Cardiac septum (tissue), 1 donor: ENCODE measurements around the gene RPP25L. TPM values are rescaled to one million over a fixed set of nuclear protein-coding genes. Genes with fewer than 3 reads are reported as not detected.

Experiments
- DNase-seq: peaks from one replicate; pipeline ENCODE4 v3.0.0-alpha.2; 2020; ENCODE audit warnings: low spot score
- intact Hi-C: fragments of 100-400 bp; cut with DNase I; formaldehyde crosslinking; loops from one replicate; pipeline ENCODE4 v1.14.0; 2022
- total RNA-seq: library from RNA; stranded (reverse); fragmentation: NEBNext Ultra II Directional; extraction: Animal tissue kit (Norgen Biotek cat#: 25700); gene quantifications from one replicate; pipeline ENCODE4 v1.2.1, GENCODE V29; 2021
- donor health status: DM: no; HTN: no; CAD: no.

The RPP25L gene
- total RNA-seq, 1 donor from 2014 or later, result 39.4 TPM

- intact Hi-C loops, result no loop called here
- no peak for DNase-seq
Observed at GRCh38 chr9:34575241-34575640, 36.7 kb downstream of the RPP25L start.

- intact Hi-C loops, result no loop called here
- no peak for DNase-seq
Observed at GRCh38 chr9:34574571-34574970, 37.3 kb downstream of the RPP25L start.

GRCh38 chr9:34573599-34574325, 38.1 kb downstream of the RPP25L start:
- intact Hi-C loops, result no loop called here
- no peak for DNase-seq

GRCh38 chr9:34572628-34573027, 39.3 kb downstream of the RPP25L start:
- intact Hi-C loops, result no loop called here

GRCh38 chr9:34572092-34572491, 39.8 kb downstream of the RPP25L start:
- intact Hi-C loops, result no loop called here
- DNase-seq, result no peak

More at GRCh38 chr9:34572628-34573027, 39.3 kb downstream of the RPP25L start:
- no peak for DNase-seq

- DNase-seq, result no peak
- intact Hi-C loops, result no loop called here
Observed at GRCh38 chr9:34571481-34571810, 40.5 kb downstream of the RPP25L start.

- no peak for DNase-seq
- intact Hi-C loops, result no loop called here
Observed at GRCh38 chr9:34570809-34571480, 41.0 kb downstream of the RPP25L start.

- DNase-seq, result no peak
- intact Hi-C loops, result no loop called here
Observed at GRCh38 chr9:34570376-34570775, 41.5 kb downstream of the RPP25L start.

- no peak for DNase-seq
Observed at GRCh38 chr9:34568774-34569173, 43.1 kb downstream of the RPP25L start.

GRCh38 chr9:34568133-34568532, 43.8 kb downstream of the RPP25L start:
- no peak for DNase-seq
- intact Hi-C loops, result no loop called here

More at GRCh38 chr9:34568774-34569173, 43.1 kb downstream of the RPP25L start:
- intact Hi-C loops, result no loop called here

- intact Hi-C loops, result no loop called here
- no peak for DNase-seq
Observed at GRCh38 chr9:34566972-34567371, 44.9 kb downstream of the RPP25L start.

- DNase-seq, result no peak
- intact Hi-C loops, result no loop called here
Observed at GRCh38 chr9:34566322-34566721, 45.6 kb downstream of the RPP25L start.

GRCh38 chr9:34565856-34566255, 46.0 kb downstream of the RPP25L start:
- intact Hi-C loops, result no loop called here
- DNase-seq, result no peak

GRCh38 chr9:34564617-34565016, 47.3 kb downstream of the RPP25L start:
- intact Hi-C loops, result no loop called here
- DNase-seq, result no peak

- no peak for DNase-seq
- intact Hi-C loops, result no loop called here
Observed at GRCh38 chr9:34563262-34563661, 48.6 kb downstream of the RPP25L start.

GRCh38 chr9:34562135-34562745, 49.7 kb downstream of the RPP25L start:
- intact Hi-C loops, result no loop called here
- DNase-seq, result no peak

- intact Hi-C loops, result no loop called here
- DNase-seq, result no peak
Observed at GRCh38 chr9:34560599-34561214, 51.2 kb downstream of the RPP25L start.
